Ureter (tissue), 1 donor: ENCODE measurements around the gene PPP1R1A. TPM values are rescaled to one million over a fixed set of nuclear protein-coding genes. Genes with fewer than 3 reads are reported as not detected.

Source experiments
- DNase-seq: peaks from one replicate; pipeline ENCODE4 v3.0.0-alpha.2; 2020; ENCODE audit warnings: low spot score
- total RNA-seq: library from RNA; stranded (reverse); gene quantifications from one replicate; pipeline ENCODE4 v1.2.4, GENCODE V29; 2023
- donor health status: DM: yes; HTN: yes; CAD: no.

PPP1R1A gene
- total RNA-seq, 1 donor from 2014 or later = 1.1 TPM

DNA sequence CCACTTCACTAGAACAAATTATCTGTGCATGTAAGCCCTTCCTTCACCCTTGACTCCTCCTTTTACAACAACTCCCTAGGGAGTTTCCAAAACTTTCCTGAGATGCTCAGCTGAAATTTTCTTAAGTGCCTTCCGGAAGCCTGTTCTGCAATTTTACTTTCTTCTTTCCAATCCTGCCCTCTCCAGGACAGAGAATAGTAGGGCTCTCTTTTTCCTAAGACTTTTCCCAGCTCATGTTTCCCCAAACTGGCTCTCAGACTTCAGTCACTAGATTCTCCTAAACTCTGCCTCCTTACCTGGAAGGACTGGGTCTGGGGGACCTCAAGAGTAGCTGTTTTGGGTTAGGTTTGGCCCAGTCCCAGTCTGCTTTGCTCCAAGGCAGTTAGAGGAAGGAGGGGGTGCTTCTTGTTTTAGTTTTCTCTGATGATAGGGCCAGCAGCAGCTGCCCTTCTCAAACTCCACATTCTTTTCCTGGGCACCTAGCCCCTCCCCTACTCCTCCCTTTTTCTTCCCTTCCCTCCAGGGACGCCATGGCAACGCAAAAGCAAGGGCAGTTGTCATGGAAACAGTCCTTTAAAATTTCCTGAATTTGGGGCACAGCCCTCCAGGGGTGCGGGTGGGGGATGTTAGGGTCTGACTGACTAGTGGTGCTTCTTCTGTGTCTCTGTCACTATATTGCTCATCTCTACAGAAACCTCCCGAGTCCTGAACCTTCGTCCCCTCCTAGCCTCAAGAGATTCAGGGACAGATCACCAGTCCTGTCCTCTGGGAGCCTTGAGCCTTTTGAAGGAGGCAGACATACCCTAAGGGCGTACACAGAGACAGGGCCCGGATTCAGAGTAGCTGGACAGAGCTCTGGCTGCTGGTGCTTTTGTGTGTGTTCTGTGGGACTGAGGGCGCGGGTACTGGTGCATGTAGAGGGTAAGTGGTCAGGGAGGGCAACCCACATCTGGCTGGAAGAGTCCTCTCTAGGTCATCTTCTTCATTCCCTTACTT lies 17.0 kb downstream of the PPP1R1A start:
- DNase-seq = no peak

DNA sequence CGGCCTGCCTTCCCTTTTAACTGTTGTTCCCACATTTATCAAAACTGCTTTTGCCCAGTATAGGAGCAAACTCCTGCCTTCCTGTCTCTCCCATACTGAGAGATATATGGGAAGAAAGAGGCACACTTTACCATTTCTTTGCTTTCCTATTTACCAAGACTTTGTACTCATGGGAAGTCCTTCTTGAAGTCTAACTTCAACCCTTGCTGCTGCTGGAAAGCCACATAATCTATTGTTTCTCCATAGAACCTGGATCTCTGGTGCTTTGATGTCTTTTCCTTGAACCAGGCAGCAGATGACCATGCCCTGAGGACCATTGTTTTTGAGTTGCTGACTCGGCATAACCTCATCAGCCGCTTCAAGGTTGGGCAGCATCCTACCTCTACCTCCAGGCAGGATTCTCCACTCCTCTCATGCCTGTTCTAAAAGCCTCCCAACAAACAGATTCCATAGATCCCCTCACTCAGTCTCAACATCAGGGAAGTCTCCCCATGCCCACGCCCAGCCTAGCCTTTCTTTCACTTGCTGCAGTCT lies 18.4 kb downstream of the PPP1R1A start:
- DNase-seq = no peak

DNA sequence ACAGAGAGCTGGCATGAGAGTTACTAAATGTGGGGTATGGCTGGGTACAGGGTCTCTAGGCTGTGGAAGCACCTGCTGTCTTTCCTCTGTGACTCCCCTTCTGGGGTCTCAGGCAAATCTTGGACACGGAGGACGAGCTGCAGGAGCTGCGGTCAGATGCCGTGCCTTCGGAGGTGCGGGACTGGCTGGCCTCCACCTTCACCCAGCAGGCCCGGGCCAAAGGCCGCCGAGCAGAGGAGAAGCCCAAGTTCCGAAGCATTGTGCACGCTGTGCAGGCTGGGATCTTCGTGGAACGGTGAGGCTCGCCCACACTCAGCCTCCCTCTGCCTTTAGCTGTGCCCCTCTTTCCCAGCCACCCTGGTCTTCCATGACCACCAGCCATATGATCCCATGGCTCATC lies 19.4 kb downstream of the PPP1R1A start:
- no peak for DNase-seq

DNA sequence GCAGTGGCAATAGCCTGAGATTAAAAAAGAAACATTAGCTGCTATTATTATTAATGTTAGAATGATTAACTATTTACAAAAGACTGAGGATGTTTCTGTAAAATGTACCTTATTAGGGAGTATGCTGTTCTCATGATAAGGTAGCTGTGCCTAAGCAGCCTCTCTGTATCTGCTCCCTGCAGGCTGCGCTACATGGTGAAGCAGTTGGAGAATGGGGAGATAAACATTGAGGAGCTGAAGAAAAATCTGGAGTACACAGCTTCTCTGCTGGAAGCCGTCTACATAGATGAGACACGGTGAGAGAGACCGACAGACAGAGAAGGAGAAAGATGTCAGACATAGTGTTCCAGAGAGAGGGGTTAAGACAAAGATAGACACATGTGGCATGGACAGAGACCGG lies 21.7 kb downstream of the PPP1R1A start:
- no peak for DNase-seq

DNA sequence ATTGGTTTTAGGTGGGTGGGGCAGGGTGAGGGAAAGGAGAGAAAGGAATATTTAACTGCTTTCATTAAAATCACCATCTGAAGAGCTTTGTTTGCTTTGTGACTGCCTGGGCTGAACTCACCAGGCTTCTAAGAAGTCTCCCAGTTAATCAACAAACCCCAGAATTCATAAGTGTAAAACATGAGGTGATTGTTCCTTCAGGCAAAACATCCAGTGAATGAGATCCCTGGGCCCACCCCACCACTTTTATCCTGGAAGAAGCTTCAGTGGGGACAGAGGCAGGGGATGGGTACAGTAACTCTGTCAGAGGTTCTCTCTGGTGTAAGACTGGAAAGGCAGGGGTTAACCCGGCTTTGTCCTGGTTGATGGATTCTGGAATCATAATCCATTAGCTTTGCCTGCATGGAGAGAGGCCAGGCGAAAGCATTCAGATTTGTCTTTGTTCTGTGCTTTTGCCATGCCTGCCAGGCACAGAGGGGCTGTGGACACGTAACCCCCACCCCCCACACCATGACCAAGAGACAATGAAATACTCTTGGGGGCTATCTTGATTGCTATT lies 22.4 kb downstream of the PPP1R1A start:
- no peak for DNase-seq

DNA sequence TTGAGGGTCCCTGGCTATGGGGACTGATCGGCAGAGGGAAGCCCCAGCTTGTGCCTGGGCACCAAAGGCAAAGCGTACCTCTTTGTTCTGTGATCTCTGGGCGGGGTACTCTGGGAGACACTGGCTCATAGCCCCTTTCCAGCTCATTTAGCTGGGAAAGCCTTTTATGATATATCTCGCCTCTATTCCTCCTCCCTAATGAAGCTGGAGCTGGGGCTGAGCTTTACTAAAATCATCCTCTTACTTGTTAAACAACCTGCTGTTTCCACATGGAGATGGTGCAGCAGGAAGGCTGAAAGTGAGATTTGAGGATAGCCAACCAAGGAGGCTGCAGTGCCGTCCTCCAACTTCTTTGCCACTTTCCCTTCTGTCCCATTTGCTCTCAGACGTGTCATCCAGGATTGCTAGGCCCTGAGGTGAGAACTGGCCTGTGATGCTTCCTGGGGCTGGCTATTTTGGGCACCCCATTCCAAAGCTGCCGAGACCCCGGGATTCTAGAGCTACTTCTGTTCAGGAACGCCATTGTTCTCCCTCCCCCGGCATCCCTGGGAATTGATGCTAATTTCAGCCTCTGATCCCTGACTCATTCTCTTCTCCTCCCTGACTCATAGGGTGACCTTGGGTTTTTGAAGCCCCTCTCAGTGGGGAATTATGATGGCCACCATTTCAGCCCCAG lies 23.0 kb downstream of the PPP1R1A start:
- no peak for DNase-seq

DNA sequence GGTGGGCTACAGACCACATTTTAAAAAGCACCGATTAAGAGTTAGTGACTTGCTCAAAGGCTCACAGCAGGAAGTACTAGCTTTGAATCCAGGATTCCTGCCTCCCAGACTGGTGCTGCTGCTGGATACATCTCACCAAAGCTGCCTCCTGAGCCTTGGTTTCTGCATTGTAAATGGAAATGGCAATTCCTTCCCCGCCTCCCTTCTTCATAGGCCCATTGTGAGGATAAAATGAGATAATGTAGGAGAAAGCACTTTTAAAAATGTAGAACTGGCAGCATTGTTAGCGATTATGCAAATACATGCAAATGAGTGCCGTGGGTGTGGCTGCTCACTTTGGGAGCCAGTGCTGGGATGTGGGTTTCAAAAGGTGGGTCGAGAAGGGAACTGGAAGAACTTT lies 23.7 kb downstream of the PPP1R1A start:
- DNase-seq = no peak

DNA sequence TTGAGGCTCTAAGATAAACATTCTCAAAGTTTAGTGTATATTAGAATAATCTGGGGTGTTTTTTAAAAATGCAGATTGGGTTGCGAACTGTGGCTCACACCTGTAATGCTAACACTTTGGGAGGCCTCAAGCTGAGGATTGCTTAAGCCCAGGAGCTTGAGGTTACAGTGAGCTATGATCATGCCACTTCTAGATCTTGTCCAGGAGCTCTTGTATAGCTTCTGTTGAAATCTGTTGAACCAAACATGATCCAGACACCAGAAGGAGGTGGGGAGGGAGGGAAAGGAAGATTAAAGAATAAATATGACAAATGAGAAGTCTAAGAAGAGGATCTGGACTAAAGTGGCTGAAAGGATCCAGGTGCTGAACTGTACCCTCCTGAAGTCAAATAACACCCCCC lies 24.7 kb downstream of the PPP1R1A start:
- DNase-seq = no peak

DNA sequence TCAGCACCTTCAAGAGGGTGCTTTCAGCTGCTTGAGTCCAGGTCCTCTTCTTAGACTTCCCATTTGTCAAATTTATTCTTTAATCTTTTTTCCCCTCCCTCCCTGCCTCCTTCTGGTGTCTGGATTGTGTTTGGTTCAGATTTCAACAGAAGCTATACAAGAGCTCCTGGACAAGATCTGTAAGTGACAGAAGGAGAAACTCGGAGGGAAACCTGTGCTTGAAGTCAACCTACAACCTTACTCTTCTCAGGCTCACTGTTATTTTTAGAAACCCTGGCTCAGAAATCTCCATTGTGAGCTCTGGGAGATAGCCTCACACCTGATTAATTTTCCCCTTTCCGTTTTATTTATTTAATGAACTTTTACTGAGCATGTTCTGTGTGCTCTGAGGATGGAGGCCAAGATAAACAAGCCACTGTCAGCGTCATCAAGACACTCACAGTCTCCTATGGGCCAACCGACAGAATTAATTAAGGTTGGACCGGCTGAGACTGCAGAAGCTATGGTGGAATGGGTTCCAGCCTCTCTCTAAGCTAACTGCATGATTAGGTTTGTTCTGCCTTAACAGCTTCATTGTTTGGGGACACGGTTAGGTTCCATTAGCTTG lies 25.6 kb downstream of the PPP1R1A start:
- DNase-seq = no peak

DNA sequence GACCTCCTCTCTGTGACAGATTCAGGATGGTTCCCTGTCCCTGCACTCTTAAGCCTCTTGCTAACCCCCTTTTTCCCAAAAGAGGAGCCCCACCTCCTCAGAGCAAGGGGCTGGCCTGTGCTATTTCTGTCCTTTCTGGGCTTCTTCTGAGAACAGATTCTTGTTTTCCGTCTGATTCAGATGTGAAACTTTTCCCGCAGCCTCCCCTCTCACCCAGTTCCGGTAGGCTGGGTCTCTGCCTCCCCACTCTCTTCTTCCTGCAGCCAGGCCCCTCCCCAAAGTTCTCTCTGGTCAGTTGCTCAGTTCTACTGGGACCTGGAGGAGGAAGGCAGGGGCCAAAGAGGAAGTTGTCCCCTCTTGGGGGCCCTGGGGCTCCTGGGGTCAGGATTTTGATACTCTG lies 27.3 kb downstream of the PPP1R1A start:
- DNase-seq = peak; percentile 60

DNA sequence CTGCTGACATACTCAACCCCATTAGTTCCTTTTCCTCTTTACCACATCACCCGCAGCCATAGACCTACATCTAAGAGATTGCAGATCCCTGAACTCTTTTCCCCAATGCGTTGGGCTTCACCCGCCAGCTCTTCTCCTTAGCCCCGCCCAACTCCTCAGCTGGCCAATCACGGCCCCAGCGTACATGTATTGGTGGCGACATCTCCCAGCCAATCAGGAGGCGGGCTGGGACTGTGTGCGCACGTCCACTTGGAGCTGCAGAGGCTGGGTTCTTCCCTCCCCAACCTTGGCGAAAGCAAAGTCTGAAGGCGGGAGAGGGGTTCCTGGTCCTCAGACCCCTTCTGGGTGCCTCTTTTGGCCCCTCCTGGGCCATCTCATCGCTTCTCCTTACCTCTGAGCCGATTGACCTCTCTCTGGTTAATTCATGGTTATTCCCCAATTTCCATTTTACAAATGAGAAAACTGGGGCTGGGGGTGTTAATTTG lies 28.0 kb downstream of the PPP1R1A start:
- DNase-seq = peak; percentile 92

DNA sequence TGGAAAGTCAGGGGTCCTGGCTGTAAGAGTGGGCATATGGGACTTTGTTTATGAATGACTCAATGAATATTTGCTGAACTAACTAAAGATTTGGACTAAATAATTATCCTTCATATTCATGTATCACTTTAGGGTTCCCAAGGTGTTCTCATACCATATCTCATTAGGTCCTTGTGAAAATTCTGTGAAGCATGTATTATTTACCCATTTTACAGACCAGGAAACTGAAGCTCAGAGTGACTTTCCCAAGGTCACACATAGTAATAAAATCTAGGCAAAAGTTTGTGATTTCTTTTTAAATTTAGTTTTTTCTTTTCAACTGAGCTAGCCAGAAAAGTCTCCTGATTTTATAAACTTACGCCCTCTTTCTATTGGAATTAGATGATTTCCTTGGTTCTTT lies 29.7 kb downstream of the PPP1R1A start:
- DNase-seq = no peak

DNA sequence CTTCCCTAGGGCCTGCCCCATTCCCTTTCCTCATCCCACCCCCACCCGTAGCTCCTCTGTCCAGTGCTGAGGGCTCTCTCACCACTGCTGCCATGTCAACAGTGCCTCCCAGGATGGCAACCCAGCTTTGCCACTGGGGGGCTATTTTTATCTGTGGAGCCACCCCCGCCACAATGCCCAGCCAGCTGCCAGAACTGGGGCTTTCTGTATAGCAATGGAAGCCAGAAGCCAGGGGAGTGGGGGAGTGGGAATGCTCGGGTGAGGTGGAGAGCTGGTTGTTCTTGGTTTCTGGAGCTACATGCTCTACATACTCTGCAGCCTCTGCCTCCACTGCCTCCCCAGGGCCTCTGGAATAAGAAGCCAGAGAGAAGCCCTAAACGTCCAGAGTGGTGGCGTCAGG lies 30.1 kb downstream of the PPP1R1A start:
- no peak for DNase-seq

DNA sequence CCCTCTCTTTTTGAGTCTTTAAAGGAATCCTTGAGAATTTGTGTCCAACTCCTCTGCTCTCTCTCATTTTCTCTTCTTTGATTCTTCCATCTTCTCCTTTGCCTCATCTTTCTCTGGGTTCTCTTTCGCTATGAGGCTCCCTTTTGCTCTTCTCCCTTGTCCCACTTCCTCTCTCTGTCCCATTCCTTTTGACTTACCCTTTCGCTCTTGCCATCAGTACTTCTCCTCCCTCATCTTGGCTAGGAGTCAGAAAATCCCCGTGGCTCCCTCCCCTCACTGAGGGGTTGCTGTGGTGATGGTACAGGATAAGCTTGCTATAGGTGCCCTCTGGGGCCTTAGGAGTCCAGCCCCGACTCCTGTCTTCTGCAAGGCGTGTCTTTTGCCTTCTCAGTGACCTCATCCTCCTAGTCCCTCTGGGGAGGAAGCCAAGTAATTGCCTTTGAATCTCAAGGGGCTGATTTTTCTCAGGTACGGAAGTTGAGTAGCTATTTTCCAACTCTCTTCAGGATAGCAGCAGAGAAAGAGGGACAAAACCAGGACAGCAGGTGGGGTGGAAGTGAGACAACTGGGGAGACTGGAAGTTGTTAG lies 32.7 kb downstream of the PPP1R1A start:
- DNase-seq = no peak

DNA sequence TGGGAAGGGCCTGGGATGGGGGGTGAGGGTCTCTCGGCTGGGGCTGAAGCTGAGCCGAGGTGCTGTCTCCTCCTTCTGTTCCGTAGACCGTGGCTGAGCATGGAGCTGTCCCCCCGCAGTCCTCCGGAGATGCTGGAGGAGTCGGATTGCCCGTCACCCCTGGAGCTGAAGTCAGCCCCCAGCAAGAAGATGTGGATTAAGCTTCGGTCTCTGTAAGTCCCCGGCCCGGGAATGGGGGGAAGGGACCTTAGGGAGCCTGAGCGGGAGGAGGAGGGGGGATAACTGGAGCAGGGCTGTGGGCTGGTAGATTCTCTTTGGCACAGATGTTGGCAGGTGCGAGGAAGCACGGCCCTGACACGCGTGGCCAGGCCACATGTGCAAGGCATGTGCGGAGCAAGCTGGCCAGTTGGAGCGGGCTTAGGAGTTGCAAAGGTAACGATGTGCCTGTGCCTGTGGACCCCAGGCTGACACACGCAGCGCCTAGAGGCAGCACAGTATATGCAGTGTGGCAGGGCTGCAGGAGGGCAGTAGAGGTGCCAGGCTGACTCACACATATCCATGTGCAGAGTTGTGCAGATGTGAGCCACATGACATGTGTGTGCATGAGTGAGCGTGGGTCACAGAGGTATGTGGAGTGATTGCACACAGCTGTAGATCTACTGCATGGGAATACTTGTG lies 38.5 kb downstream of the PPP1R1A start:
- DNase-seq = no peak

DNA sequence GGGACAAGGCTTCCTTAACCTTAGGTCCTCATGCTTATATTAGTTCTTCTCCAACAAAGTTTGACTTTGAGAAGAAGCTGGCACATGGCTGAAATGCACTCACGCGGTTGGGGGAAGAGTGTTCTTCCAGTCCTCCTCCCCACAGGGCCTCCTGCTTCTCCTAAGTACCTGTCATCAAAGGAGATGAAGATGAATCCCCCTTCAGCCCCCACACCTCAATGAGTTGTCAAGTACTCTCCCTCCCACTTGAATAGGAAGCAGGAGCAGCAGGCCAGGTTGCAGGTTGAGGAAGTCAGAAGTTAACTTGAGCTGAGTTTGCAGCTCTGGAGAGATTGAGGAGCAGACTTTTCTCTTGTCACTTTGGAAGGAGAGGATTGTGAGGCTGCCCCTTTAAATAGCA lies 41.9 kb downstream of the PPP1R1A start:
- no peak for DNase-seq

DNA sequence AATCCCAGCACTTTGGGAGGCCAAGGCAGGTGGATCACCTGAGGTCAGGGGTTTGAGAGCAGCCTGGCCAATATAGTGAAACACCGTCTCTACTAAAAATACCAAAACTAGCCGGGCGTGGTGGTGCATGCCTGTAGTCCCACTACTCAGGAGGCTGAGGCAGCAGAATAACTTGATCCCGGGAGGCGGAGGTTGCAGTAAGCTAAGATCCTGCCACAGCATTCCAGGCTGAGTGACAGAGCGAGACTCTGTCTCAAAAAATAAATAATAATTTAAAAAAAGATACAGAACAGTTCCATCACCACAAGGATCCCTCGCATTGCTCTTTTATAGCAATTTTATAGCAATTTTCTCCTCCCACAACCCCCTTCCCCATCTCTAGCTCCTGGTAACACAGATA lies 43.7 kb downstream of the PPP1R1A start:
- no peak for DNase-seq

DNA sequence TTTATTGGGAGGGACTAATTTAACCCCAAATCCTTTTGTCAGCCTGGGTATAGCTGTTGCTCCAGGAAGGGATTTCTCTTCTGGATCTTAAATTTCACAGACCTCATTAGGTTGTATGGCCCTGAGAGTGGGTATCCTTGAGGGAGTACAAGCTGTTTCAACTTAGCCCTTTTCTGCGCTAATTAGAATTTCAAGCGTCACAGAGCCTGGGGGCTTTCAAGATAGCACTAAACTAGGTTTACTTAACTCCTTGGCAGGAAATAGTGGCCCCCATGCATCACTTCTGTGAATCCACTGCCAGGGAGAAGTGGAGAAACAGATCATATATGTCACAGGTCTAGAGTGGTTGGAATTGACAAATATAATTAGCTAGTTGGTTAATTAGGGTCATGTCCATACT lies 44.9 kb downstream of the PPP1R1A start:
- DNase-seq = no peak

DNA sequence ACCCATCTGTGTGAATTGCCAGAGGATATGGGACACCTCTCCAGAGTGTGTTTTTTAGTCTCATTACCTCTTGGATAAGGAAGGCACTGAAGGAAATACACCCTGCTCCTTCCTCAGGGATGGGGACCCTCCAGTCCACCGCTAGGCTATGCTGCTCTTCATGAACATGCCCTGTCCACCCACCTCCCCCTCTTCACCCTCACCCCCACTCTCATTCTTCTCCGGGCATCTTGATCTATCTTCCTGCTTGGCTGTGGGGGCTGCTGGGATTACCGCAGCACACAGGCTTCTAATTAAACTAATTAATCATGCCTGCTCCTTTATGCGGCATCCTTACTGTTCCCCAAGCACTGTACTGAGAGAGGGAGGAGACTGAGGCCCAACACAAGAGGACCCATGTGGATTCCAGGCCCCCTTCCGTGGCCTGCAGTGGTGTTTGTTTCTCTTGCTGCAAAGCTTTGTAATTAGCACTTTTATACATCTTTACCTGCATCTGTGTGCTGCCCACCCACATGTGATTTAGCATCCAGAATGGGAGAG lies 46.6 kb downstream of the PPP1R1A start:
- DNase-seq = no peak

DNA sequence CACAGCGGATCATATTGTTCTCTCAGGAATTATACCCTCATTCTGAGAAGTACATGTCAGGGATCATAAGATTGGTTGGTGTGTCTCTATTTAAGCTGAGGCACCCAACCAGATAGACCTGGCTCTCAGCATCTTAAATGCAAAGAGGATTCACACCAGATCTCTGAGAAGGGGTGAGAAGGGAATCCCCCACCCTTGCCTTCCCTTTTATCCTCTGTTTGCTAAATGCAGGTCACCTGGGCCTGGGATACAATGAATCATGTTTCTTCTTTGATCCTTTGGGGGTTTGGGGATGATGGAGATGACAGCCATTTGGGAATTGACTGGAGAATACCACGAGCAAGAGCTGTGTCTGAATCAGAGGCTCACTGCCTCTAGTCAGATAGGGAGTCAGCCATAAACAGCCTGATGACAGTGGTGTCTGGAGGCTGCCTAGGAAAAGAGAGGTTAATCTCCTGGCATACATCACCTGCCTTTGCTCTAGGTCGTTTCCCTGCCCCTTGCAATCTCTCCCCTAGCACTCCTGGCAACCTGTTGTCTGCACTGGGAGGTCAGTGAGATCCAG lies 50.2 kb downstream of the PPP1R1A start:
- DNase-seq = no peak
